Bronchial epithelial cell (primary cell): ENCODE measurements around the gene LPXN. TPM values are rescaled to one million over a fixed set of nuclear protein-coding genes. Genes with fewer than 3 reads are reported as not detected.
A peak's percentile ranks its signal among the peaks of the same experiment; 100 is the strongest.

Experiments
- DNase-seq: peaks from one replicate; pipeline ENCODE4 v3.0.0-alpha.2; 2010; ENCODE audit warnings: low read depth
- FAIRE-seq: peaks from 2 replicates; lab custom pipeline; 2011; peaks lifted over from hg19 to GRCh38; lab: Jason Lieb, UNC
- H3K27me3 ChIP-seq: 2 replicates; pipeline ENCODE4 v1.5.1; 2011; ENCODE audit warnings: low read length; ENCODE audit not compliant: control insufficient read depth, insufficient read depth
- H3K36me3 ChIP-seq: 2 replicates; pipeline ENCODE4 v1.5.1; 2011; ENCODE audit warnings: low read length; ENCODE audit not compliant: control insufficient read depth, insufficient read depth
- H3K4me3 ChIP-seq: 2 replicates; pipeline ENCODE4 v1.5.1; 2011; ENCODE audit warnings: mild to moderate bottlenecking, low read depth, low read length, control low read depth
- total RNA-seq: library from RNA; depleted of rRNA; stranded (reverse); fragments of >200 nt; gene quantifications from 2 replicates; pipeline ENCODE4 v1.2.1, GENCODE V29; 2014
- TF ChIP-seq, protein P1 (sequence below): IDR thresholded peaks from 2 replicates; pipeline ENCODE4 v1.5.1; 2011; ENCODE audit warnings: mild to moderate bottlenecking, moderate library complexity, low read length, control low read depth, inconsistent platforms; ENCODE audit not compliant: insufficient read depth, severe bottlenecking

Gene LPXN
- total RNA-seq, 1 donor from 2014 or later = 1.6 TPM

GRCh38 chr11:58616594-58616993, 40.9 kb upstream of the LPXN start:
- Histone ChIP-seq H3K27me3 (no peaks in the 10 kb centered on the region), H3K36me3 (peaks cover 18% of the 10 kb centered on the region), H3K4me3 (no peak overlapping the region)
- no peak for FAIRE-seq
- TF ChIP-seq, protein P1, sequence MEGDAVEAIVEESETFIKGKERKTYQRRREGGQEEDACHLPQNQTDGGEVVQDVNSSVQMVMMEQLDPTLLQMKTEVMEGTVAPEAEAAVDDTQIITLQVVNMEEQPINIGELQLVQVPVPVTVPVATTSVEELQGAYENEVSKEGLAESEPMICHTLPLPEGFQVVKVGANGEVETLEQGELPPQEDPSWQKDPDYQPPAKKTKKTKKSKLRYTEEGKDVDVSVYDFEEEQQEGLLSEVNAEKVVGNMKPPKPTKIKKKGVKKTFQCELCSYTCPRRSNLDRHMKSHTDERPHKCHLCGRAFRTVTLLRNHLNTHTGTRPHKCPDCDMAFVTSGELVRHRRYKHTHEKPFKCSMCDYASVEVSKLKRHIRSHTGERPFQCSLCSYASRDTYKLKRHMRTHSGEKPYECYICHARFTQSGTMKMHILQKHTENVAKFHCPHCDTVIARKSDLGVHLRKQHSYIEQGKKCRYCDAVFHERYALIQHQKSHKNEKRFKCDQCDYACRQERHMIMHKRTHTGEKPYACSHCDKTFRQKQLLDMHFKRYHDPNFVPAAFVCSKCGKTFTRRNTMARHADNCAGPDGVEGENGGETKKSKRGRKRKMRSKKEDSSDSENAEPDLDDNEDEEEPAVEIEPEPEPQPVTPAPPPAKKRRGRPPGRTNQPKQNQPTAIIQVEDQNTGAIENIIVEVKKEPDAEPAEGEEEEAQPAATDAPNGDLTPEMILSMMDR = no peak
- peak; percentile 81 for DNase-seq

GRCh38 chr11:58615559-58615958, 39.9 kb upstream of the LPXN start:
- peaks cover 18% of the 10 kb centered on the region for H3K36me3 ChIP-seq
- no peak for FAIRE-seq
- TF ChIP-seq, protein P1 = no peak

DNA sequence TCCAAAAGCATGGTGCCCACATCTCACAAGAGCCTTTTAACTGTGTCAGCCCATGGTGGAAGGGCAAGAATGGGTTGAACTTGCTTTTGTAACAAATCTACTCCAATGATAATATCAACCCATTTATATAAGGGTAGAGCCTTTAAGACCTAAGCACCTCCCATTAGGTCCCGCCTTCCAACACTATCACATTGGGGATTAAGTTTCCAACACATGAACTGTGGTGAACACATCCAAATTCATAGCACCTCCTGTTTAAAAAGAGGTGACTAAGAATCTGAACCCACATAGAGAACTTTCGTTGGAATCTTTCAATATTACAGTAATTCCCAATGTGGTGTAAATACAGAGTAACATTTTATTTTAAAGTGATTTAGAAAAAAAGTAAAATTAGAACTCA, 37.6 kb upstream of the LPXN start:
- Histone ChIP-seq H3K27me3 (no peaks in the 10 kb centered on the region), H3K4me3 (no peak overlapping the region), H3K36me3 (peaks cover 21% of the 10 kb centered on the region)
- no peak for FAIRE-seq
- no peak for DNase-seq
- TF ChIP-seq, protein P1 = no peak

More at GRCh38 chr11:58615559-58615958, 39.9 kb upstream of the LPXN start:
- no peak overlapping the region for H3K4me3 ChIP-seq
- no peaks in the 10 kb centered on the region for H3K27me3 ChIP-seq
- no peak for DNase-seq

DNA sequence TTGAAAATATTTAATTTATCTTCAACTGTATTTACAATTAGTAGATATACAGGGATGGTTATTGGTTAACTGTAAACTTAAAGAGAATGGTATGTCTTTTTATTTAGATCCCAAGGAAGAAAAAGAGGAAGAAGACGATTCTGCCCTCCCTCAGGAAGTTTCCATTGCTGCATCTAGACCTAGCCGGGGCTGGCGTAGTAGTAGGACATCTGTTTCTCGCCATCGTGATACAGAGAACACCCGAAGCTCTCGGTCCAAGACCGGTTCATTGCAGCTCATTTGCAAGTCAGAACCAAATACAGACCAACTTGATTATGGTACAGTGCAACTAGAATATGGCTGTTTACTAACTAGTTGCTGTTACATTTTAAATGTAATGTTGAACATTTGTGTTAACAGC, 34.1 kb upstream of the LPXN start:
- Histone ChIP-seq H3K36me3 (peaks cover 11% of the 10 kb centered on the region), H3K4me3 (no peak overlapping the region), H3K27me3 (no peaks in the 10 kb centered on the region)
- FAIRE-seq (no peak), DNase-seq (no peak)
- TF ChIP-seq, protein P1 = no peak

GRCh38 chr11:58608331-58608730, 32.7 kb upstream of the LPXN start:
- Histone ChIP-seq H3K4me3 (no peak overlapping the region), H3K27me3 (no peaks in the 10 kb centered on the region), H3K36me3 (peaks cover 9% of the 10 kb centered on the region)
- FAIRE-seq = no peak
- TF ChIP-seq, protein P1 = no peak
- DNase-seq = no peak
